ENCODE measurements around the gene PPP1R3G.

GRCh38 chr6:5096482-5096881 lies 11.3 kb downstream of the PPP1R3G start:
- TF ChIP-seq, protein P1, sequence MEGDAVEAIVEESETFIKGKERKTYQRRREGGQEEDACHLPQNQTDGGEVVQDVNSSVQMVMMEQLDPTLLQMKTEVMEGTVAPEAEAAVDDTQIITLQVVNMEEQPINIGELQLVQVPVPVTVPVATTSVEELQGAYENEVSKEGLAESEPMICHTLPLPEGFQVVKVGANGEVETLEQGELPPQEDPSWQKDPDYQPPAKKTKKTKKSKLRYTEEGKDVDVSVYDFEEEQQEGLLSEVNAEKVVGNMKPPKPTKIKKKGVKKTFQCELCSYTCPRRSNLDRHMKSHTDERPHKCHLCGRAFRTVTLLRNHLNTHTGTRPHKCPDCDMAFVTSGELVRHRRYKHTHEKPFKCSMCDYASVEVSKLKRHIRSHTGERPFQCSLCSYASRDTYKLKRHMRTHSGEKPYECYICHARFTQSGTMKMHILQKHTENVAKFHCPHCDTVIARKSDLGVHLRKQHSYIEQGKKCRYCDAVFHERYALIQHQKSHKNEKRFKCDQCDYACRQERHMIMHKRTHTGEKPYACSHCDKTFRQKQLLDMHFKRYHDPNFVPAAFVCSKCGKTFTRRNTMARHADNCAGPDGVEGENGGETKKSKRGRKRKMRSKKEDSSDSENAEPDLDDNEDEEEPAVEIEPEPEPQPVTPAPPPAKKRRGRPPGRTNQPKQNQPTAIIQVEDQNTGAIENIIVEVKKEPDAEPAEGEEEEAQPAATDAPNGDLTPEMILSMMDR (conservative IDR thresholded peaks at IDR 0.05; ENCODE audit: low read length): no peak
- no peak for TF ChIP-seq EZH2phosphoT487 (IDR thresholded peaks at IDR 0.05; ENCODE audit: borderline replicate concordance)
